Endothelial cell of umbilical vein (primary cell): ENCODE data around the gene CHTOP. TPM values are rescaled to one million over a fixed set of nuclear protein-coding genes. Genes with fewer than 3 reads are reported as not detected.

Experiments
- BruUV-seq: library from RNA; stranded (reverse); fragments of 400-500 nt; replicated peaks from 2 replicates; lab custom pipeline; 2021; lab: Mats Ljungman, UMichigan
- CTCF ChIA-PET: fragments of 300-600, 350-600 bp; sonication (Branson Sonifier 250); formaldehyde crosslinking; loops from one replicate; lab custom pipeline; 2021; ENCODE audit warnings: antibody characterized with exemption, inconsistent platforms; lab: Charles Lee
- POLR2A ChIA-PET: fragments of 300-600, 350-600 bp; sonication (Branson Sonifier 250); formaldehyde crosslinking; loops from one replicate; lab custom pipeline; 2021; ENCODE audit warnings: antibody characterized with exemption, inconsistent platforms; lab: Charles Lee
- DNase-seq: peaks from one replicate; pipeline ENCODE4 v3.0.0-alpha.2; 2011; ENCODE audit warnings: low read depth, low spot score
- FAIRE-seq: peaks from 2 replicates; lab custom pipeline; 2011; peaks lifted over from hg19 to GRCh38; lab: Jason Lieb, UNC
- H2AFZ ChIP-seq: 2 replicates; pipeline ENCODE4 v1.6.0; 2012; ENCODE audit warnings: low read depth, low read length, control low read depth, inconsistent platforms
- H3K27ac ChIP-seq: 2 replicates; pipeline ENCODE4 v1.5.1; 2011; ENCODE audit warnings: low read depth, mild to moderate bottlenecking, control low read depth, low read length, moderate library complexity; ENCODE audit not compliant: insufficient read depth
- H3K27me3 ChIP-seq, 2 experiments: 2 replicates each; pipeline versions ENCODE4 v1.6.0 to v1.6.1; 2011; ENCODE audit warnings: low read length in 2 of 2, mixed read lengths in 1 of 2; ENCODE audit not compliant: control insufficient read depth in 2 of 2, insufficient read depth in 2 of 2
- H3K36me3 ChIP-seq, 2 experiments: 2 replicates in 1 of 2; 3 replicates in 1 of 2; pipeline ENCODE4 v1.5.1; 2011; ENCODE audit warnings: low read length in 2 of 2, mild to moderate bottlenecking in 1 of 2, moderate library complexity in 1 of 2; ENCODE audit not compliant: control insufficient read depth in 2 of 2, insufficient read depth in 2 of 2; ENCODE audit errors: extremely low read depth in 1 of 2
- H3K4me1 ChIP-seq: 3 replicates; pipeline ENCODE4 v1.5.1; 2011; ENCODE audit warnings: mild to moderate bottlenecking, low read length; ENCODE audit not compliant: control insufficient read depth, insufficient read depth; ENCODE audit errors: extremely low read depth
- H3K4me2 ChIP-seq: 2 replicates; pipeline ENCODE4 v1.6.1; 2011; ENCODE audit warnings: low read length, control low read depth, mixed read lengths; ENCODE audit not compliant: insufficient read depth
- H3K4me3 ChIP-seq, 3 experiments: fragments of 200-600 bp in 1 of 3; sonication (generic), shearing (Covaris generic) in 1 of 3; replicated peaks in 1 of 3; 2 replicates each; pipeline ENCODE4 v1.5.1; 2011 to 2016; ENCODE audit warnings: control low read depth in 3 of 3, low read length in 3 of 3, mild to moderate bottlenecking in 2 of 3, inconsistent platforms in 1 of 3, low read depth in 1 of 3, moderate library complexity in 1 of 3; ENCODE audit not compliant: insufficient read depth in 1 of 3
- H3K79me2 ChIP-seq: 2 replicates; pipeline ENCODE4 v1.6.0; 2012; ENCODE audit warnings: low read length, inconsistent platforms; ENCODE audit not compliant: control insufficient read depth, insufficient read depth
- H3K9ac ChIP-seq: replicated peaks from 2 replicates; pipeline ENCODE3; 2011; ENCODE audit warnings: low read length, control low read depth; ENCODE audit not compliant: insufficient read depth; ENCODE audit errors: extremely low read depth
- H3K9me1 ChIP-seq: replicated peaks from 3 replicates; pipeline ENCODE4 v1.6.0; 2011; ENCODE audit warnings: mild to moderate bottlenecking, low read length; ENCODE audit not compliant: control insufficient read depth, insufficient read depth; ENCODE audit errors: extremely low read depth
- H3K9me3 ChIP-seq: replicated peaks from 2 replicates; pipeline ENCODE4 v1.5.1; 2012; ENCODE audit warnings: low read length, inconsistent platforms; ENCODE audit not compliant: control insufficient read depth, insufficient read depth
- H4K20me1 ChIP-seq: replicated peaks from 2 replicates; pipeline ENCODE3; 2011; ENCODE audit warnings: mild to moderate bottlenecking, low read length; ENCODE audit not compliant: control insufficient read depth, insufficient read depth; ENCODE audit errors: extremely low read depth
- CTCF ChIP-seq, 2 donors: IDR thresholded peaks; 1 replicate in 1 of 2; 2 replicates in 1 of 2; pipeline ENCODE4 v1.5.1; 2011; ENCODE audit warnings: low read length in 2 of 2, mild to moderate bottlenecking in 2 of 2, moderate library complexity in 2 of 2, control low read depth in 1 of 2, inconsistent platforms in 1 of 2, low read depth in 1 of 2; ENCODE audit not compliant: insufficient read depth in 1 of 2; ENCODE audit errors: extremely low read depth in 1 of 2
- EZH2 ChIP-seq: IDR thresholded peaks from 2 replicates; pipeline ENCODE4 v1.6.1; 2012; ENCODE audit warnings: borderline replicate concordance, low read depth, mild to moderate bottlenecking, moderate library complexity, low read length, inconsistent platforms; ENCODE audit not compliant: severe bottlenecking
- FOS ChIP-seq: IDR thresholded peaks from 2 replicates; pipeline ENCODE4 v1.6.1; 2011; ENCODE audit warnings: mild to moderate bottlenecking, low read length, moderate library complexity, borderline replicate concordance; ENCODE audit not compliant: insufficient read depth
- GATA2 ChIP-seq: IDR thresholded peaks from 2 replicates; pipeline ENCODE4 v1.7.0; 2011; ENCODE audit warnings: low read depth, mild to moderate bottlenecking, moderate library complexity, mixed read lengths, low read length; ENCODE audit not compliant: insufficient read length, insufficient read depth
- JUN ChIP-seq: IDR thresholded peaks from 2 replicates; pipeline ENCODE4 v1.6.1; 2011; ENCODE audit warnings: borderline replicate concordance, low read depth; ENCODE audit not compliant: insufficient read length, insufficient read depth
- MAX ChIP-seq: IDR thresholded peaks from 2 replicates; pipeline ENCODE4 v1.6.1; 2011; ENCODE audit not compliant: insufficient read depth, insufficient read length
- MYC ChIP-seq: IDR thresholded peaks from one replicate; pipeline ENCODE4 v1.6.1; 2011; ENCODE audit warnings: mild to moderate bottlenecking, low read depth, low read length
- POLR2A ChIP-seq: IDR thresholded peaks from 2 replicates; pipeline ENCODE4 v1.6.1; 2012; ENCODE audit warnings: low read depth, mild to moderate bottlenecking, control low read depth, low read length
- POLR2AphosphoS5 ChIP-seq: IDR thresholded peaks from 2 replicates; pipeline ENCODE4 v1.6.1; 2012; ENCODE audit warnings: low read depth, mild to moderate bottlenecking, control low read depth, low read length, moderate library complexity; ENCODE audit not compliant: insufficient read depth
- dilution Hi-C: fragments of 300-500 bp; cut with MboI; formaldehyde crosslinking; loops from one replicate; pipeline ENCODE4 v1.15.0; 2019; ENCODE audit warnings: low sequenced_read_pairs; ENCODE audit not compliant: extremely low pct_ligation_motif_present
- intact Hi-C: fragments of 100-400 bp; cut with micrococcal nuclease; formaldehyde crosslinking; loops from one replicate; pipeline ENCODE4 v1.10.0; 2022
- polyA plus RNA-seq, 4 experiments: library from polyadenylated mRNA; depleted of rRNA in 3 of 4; stranded (reverse) in 3 of 4; unstranded in 1 of 4; fragments of >200 nt; gene quantifications; 2 replicates each; pipeline versions ENCODE4 v1.2.1 to v1.2.3, GENCODE V29; 2011 to 2012; ENCODE audit warnings: missing spikeins in 1 of 4
- total RNA-seq: library from RNA; stranded (reverse); gene quantifications from 2 replicates; pipeline ENCODE4 v1.2.3, GENCODE V29; 2021

The CHTOP gene
- total and polyA plus RNA-seq, 2 donors (not counting 3 experiments of a cell fraction or from before 2014, with no cell fraction given): 62.0 to 74.4 TPM

DNA sequence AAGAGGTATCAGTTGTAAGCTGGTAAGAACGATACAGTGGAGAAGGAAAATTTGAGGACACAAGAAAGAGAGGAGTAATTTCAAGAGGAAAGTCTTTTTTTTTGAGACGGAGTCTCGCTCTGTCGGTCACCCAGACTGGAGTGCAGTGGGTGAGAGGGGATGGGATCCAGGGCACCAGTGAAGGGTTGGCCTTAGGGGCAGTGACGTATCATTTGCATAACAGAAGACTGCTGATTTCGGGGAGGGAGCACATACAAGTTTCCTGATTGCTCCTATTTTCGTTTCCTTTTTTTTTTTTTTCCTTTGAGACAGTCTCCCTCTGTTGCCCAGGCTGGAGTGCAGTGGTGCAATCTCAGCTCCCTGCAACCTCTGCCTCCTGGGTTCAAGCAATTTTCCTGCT is 10.8 kb upstream of the CHTOP start:
- H2AFZ ChIP-seq: no peak overlapping the region
- H3K4me2 ChIP-seq: no peak overlapping the region
- POLR2A ChIA-PET: interaction anchor here (0.6 to 1.8 kb wide), 2 partner anchors 11 to 17 kb away, joined by 8 read pairs; partner anchors contain the start of gene CHTOP
- no peak for TF ChIP-seq EZH2
- no peak for TF ChIP-seq MYC
- no peak for TF ChIP-seq POLR2AphosphoS5
- TF ChIP-seq FOS: no peak
- TF ChIP-seq POLR2A: no peak
- no peak for TF ChIP-seq GATA2
- no peak for TF ChIP-seq JUN
- TF ChIP-seq CTCF (IDR thresholded peaks at IDR 0.05; ENCODE audit: extremely low read depth in 1 of 2, insufficient read depth in 1 of 2, low read depth in 1 of 2, low read length in 2 of 2): no peak
- TF ChIP-seq MAX: no peak
- intact Hi-C loops: no loop called here
- no peak overlapping the region for H3K4me3 ChIP-seq
- FAIRE-seq (no peak), DNase-seq (no peak)
- no peak overlapping the region for H3K27ac ChIP-seq
- no TSS peak for BruUV-seq
- CTCF ChIA-PET: interaction anchor here (1.3 to 7.8 kb wide), 3 partner anchors 13 to 52 kb away, joined by 4 to 145 read pairs (median 4); no protein-coding TSS in a partner anchor
- no peaks in the 10 kb centered on the region for H3K27me3 ChIP-seq
- H3K36me3 ChIP-seq: peaks cover 0 to 6% of the 10 kb centered on the region in 2 experiments
- dilution Hi-C loops: no loop called here
- H4K20me1 ChIP-seq: no peaks in the 10 kb centered on the region
- peaks cover 28% of the 10 kb centered on the region for H3K79me2 ChIP-seq
- no peak overlapping the region for H3K9ac ChIP-seq
- no peaks in the 10 kb centered on the region for H3K9me3 ChIP-seq
- no peaks in the 10 kb centered on the region for H3K9me1 ChIP-seq
- peaks cover 14% of the 10 kb centered on the region for H3K4me1 ChIP-seq
